Vagina (tissue), 2 donors: ENCODE measurements around the gene PPP1R9B. TPM values are rescaled to one million over a fixed set of nuclear protein-coding genes. Genes with fewer than 3 reads are reported as not detected.
A peak's percentile ranks its signal among the peaks of the same experiment; 100 is the strongest.

Experiments used
- DNase-seq, 2 donors: peaks; one replicate each; pipeline ENCODE4 v3.0.0-alpha.2; 2017; ENCODE audit errors: extremely low spot score in 2 of 2
- H3K27ac ChIP-seq: fragments of 200-600 bp; sonication (generic); one replicate; pipeline ENCODE4 v1.5.1; 2019
- H3K27me3 ChIP-seq: fragments of 200-600 bp; sonication (generic); one replicate; pipeline ENCODE4 v1.5.1; 2019
- H3K36me3 ChIP-seq, 2 donors: fragments of 200-600 bp; sonication (generic); one replicate each; pipeline ENCODE4 v1.5.1; 2017 to 2019
- H3K4me1 ChIP-seq: fragments of 200-600 bp; sonication (generic); one replicate; pipeline ENCODE4 v1.5.1; 2019
- H3K4me3 ChIP-seq, 2 donors: fragments of 200-600 bp; sonication (generic); 1 replicate in 1 of 2; 2 replicates in 1 of 2; pipeline ENCODE4 v1.5.1; 2016 to 2019
- H3K9me3 ChIP-seq: fragments of 200-600 bp; sonication (generic); one replicate; pipeline ENCODE4 v1.5.1; 2019
- CTCF ChIP-seq, 3 experiments: fragments of 450-650 bp in 2 of 3; fragments of 200-600 bp in 1 of 3; sonication (generic) in 1 of 3; IDR thresholded peaks; one replicate each; pipeline ENCODE4 v1.5.1; 2017 to 2019; ENCODE audit warnings: antibody characterized with exemption in 3 of 3, mild to moderate bottlenecking in 2 of 3, moderate library complexity in 2 of 3
- POLR2A ChIP-seq, 2 donors: fragments of 450-650 bp; IDR thresholded peaks; one replicate each; pipeline ENCODE4 v1.6.1; 2017; ENCODE audit warnings: antibody characterized with exemption in 2 of 2, mild to moderate bottlenecking in 2 of 2, moderate library complexity in 2 of 2
- POLR2AphosphoS5 ChIP-seq, 2 donors: sonication (generic); formaldehyde crosslinking; IDR thresholded peaks; one replicate each; pipeline ENCODE4 v1.9.0; 2017; ENCODE audit warnings: antibody characterized with exemption in 2 of 2, mild to moderate bottlenecking in 2 of 2, low read depth in 1 of 2; ENCODE audit not compliant: insufficient read depth in 1 of 2
- intact Hi-C: fragments of 100-400 bp; cut with DNase I; formaldehyde crosslinking; loops from one replicate; pipeline ENCODE4 v1.15.1; 2023
- total RNA-seq: library from RNA; depleted of rRNA; stranded (reverse); fragments of >200 nt; gene quantifications from one replicate; pipeline ENCODE4 v1.2.3, GENCODE V29; 2016

The PPP1R9B gene
- total RNA-seq, 1 donor from 2014 or later = 37.6 TPM

- Histone ChIP-seq H3K27ac (no peak overlapping the region), H3K4me1 (peaks cover 24% of the 10 kb centered on the region), H3K9me3 (no peaks in the 10 kb centered on the region), H3K27me3 (no peaks in the 10 kb centered on the region), H3K36me3 (no peaks in the 10 kb centered on the region), H3K4me3 (no peak overlapping the region)
- no peak for DNase-seq
- TF ChIP-seq POLR2A (IDR thresholded peaks at IDR 0.05) (no peak), CTCF (IDR thresholded peaks at IDR 0.05) (no peak), POLR2AphosphoS5 (IDR thresholded peaks at IDR 0.05; ENCODE audit: insufficient read depth in 1 of 2, low read depth in 1 of 2) (no peak)
- intact Hi-C loops = no loop called here
These were observed 14.6 kb upstream of the PPP1R9B start for GRCh38 chr17:50165066-50165465.

DNA sequence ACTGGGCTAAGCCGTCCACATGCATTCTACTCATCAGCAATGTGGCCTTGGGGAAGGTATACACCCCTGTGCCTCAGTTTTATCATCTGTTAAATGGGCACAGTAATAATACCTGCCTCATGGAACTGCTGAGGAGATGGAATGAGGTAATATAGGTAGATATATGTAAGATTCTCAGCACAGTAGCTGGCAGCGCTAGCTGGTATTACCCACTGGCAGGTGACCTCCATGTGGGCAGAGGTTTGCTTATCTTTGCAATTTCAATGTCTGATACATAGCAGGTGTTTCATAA lies 14.2 kb upstream of the PPP1R9B start:
- Histone ChIP-seq H3K4me1 (peaks cover 24% of the 10 kb centered on the region), H3K4me3 (no peak overlapping the region), H3K27me3 (no peaks in the 10 kb centered on the region), H3K9me3 (no peaks in the 10 kb centered on the region), H3K36me3 (no peaks in the 10 kb centered on the region), H3K27ac (no peak overlapping the region)
- intact Hi-C loops = no loop called here
- DNase-seq = no peak
- TF ChIP-seq POLR2A (IDR thresholded peaks at IDR 0.05) (no peak), POLR2AphosphoS5 (IDR thresholded peaks at IDR 0.05; ENCODE audit: insufficient read depth in 1 of 2, low read depth in 1 of 2) (no peak), CTCF (IDR thresholded peaks at IDR 0.05) (no peak)

GRCh38 chr17:50163843-50164696 lies 13.6 kb upstream of the PPP1R9B start:
- no peak for TF ChIP-seq POLR2A (IDR thresholded peaks at IDR 0.05)
- TF ChIP-seq POLR2AphosphoS5 (IDR thresholded peaks at IDR 0.05; ENCODE audit: insufficient read depth in 1 of 2, low read depth in 1 of 2) = no peak
- TF ChIP-seq CTCF (IDR thresholded peaks at IDR 0.05) = no peak
- Histone ChIP-seq H3K27me3 (no peaks in the 10 kb centered on the region), H3K4me1 (peaks cover 21% of the 10 kb centered on the region), H3K27ac (no peak overlapping the region), H3K36me3 (no peaks in the 10 kb centered on the region), H3K9me3 (no peaks in the 10 kb centered on the region), H3K4me3 (no peak overlapping the region)
- intact Hi-C loops = no loop called here
- DNase-seq = no peak

DNA sequence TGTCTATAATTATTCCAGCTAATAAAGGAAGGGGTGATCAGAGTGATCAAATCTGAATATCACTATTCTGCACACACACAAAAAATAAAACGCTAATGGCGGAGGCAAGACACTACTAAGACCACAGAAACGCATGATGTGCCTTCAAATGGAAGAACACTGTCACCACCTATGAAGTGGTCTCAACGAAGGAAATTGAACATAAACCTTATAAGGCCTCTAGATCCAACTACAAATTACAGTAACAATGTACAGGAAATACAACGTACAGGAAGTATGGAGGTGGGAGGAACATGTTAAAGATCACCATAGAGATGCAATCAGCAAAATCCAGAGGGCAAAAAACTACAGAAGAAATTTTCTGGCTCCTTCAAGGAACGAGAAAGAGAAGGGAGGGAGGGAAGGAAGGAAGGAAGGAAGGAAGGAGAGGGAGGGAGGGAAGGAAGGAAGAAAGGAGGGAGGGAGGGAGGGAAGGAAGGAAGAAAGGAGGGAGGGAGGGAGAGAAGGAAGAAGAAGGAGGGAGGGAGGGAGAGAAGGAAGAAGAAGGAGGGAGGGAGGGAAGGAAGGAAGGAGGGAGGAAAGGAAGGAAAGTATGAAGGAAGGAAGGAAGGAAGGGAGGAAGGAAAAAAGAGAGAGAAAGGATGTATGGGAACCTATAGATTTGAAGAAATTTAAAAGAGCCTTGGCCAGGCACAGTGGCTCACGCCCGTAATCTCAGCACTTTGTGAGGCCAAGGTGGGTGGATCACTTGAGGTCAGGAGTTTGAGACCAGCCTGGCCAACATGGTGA lies 12.2 kb upstream of the PPP1R9B start:
- Histone ChIP-seq H3K4me1 (peaks cover 15% of the 10 kb centered on the region), H3K27ac (no peak overlapping the region), H3K36me3 (no peaks in the 10 kb centered on the region), H3K9me3 (no peaks in the 10 kb centered on the region), H3K4me3 (no peak overlapping the region), H3K27me3 (no peaks in the 10 kb centered on the region)
- DNase-seq = no peak
- TF ChIP-seq CTCF (IDR thresholded peaks at IDR 0.05) (no peak), POLR2A (IDR thresholded peaks at IDR 0.05) (no peak), POLR2AphosphoS5 (IDR thresholded peaks at IDR 0.05; ENCODE audit: insufficient read depth in 1 of 2, low read depth in 1 of 2) (no peak)
- intact Hi-C loops = no loop called here

- Histone ChIP-seq H3K36me3 (no peaks in the 10 kb centered on the region), H3K4me1 (peaks cover 15% of the 10 kb centered on the region), H3K27me3 (no peaks in the 10 kb centered on the region), H3K27ac (peak overlapping the region; percentile 89), H3K4me3 (peak overlapping the region in 1 of 2 donors; percentile 58), H3K9me3 (no peaks in the 10 kb centered on the region)
- intact Hi-C loops = no loop called here
- no peak for TF ChIP-seq POLR2AphosphoS5 (IDR thresholded peaks at IDR 0.05; ENCODE audit: insufficient read depth in 1 of 2, low read depth in 1 of 2)
- TF ChIP-seq CTCF (IDR thresholded peaks at IDR 0.05) = no peak
- no peak for TF ChIP-seq POLR2A (IDR thresholded peaks at IDR 0.05)
- no peak for DNase-seq
These were observed 11.4 kb upstream of the PPP1R9B start for GRCh38 chr17:50161911-50162288.
